Kidney tubule cell (primary cell): ENCODE measurements around the gene RTF2.
"Not testable (repeated sequence)": the region's sequence is repeated elsewhere in the genome, so short reads cannot be mapped to it uniquely, and the experiment has no call there.

Experiments used
- DNase-seq: peaks from one replicate; pipeline ENCODE4 v3.0.0-alpha.2; 2018; ENCODE audit warnings: low spot score

RTF2 gene

GRCh38 chr20:56552911-56553629 lies 84.6 kb downstream of the RTF2 start:
- no peak for DNase-seq

DNA sequence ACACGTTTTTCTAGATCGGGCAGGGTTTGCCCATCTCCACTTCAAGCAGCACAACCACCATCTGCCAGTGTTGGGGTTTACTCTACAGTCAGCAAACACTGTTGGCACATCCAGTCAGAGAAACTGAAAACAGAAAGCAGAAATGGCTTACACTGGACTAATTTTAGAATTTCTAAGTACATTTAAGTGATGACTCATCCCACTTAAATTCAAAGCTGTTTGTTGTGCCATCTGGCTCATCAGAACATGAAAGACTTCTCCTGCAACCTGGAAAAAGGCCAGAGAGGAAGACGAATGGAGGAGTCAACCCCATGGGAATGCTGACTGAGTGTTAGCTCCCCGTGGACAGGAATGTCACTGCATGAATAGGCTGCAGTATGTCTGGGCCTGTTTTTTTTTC lies 86.4 kb downstream of the RTF2 start:
- DNase-seq, result peak; percentile 96

- DNase-seq, result no peak
These were observed 90.5 kb downstream of the RTF2 start for GRCh38 chr20:56558968-56559367.

GRCh38 chr20:56564526-56564925 lies 96.1 kb downstream of the RTF2 start:
- DNase-seq, result not testable (repeated sequence)

DNA sequence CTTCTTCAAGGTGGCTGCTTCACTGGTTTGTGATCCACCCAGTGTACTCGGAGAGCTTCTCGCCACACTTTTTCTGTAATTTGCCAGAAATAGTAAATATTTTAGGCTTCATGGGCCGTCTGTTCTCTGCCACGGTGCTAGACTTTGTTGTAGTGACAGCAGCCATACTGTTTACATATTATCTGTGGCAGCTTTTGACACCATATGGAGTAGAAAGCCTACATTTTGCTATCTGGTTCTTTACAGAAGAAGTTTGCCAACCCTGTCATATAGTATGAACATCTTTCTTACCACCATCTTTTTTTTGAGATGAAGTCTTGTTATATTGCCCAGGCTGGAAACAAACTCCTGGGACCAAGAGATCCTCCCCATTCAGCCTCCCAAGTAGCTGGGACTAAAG lies 97.1 kb downstream of the RTF2 start:
- DNase-seq, result no peak

- DNase-seq, result peak; percentile 3
These were observed 98.2 kb downstream of the RTF2 start for GRCh38 chr20:56566621-56567020.
